Neuronal stem cell (in vitro differentiated cells): ENCODE results near the gene SCD.

Experiments
- DNase-seq: peaks from one replicate; pipeline ENCODE4 v3.0.0-alpha.2; 2013; ENCODE audit warnings: low spot score
- H2AFZ ChIP-seq: one replicate; pipeline ENCODE4 v1.6.1; 2013; ENCODE audit warnings: mild to moderate bottlenecking, low read length, inconsistent platforms
- H2AK5ac ChIP-seq: 2 replicates; pipeline ENCODE4 v1.6.1; 2013; ENCODE audit warnings: low read depth, mild to moderate bottlenecking, inconsistent platforms, low read length, moderate library complexity, mixed read lengths
- H2BK120ac ChIP-seq: 2 replicates; pipeline ENCODE4 v1.6.1; 2013; ENCODE audit warnings: low read depth, mild to moderate bottlenecking, inconsistent platforms, low read length, moderate library complexity, mixed read lengths
- H2BK12ac ChIP-seq: one replicate; pipeline ENCODE4 v1.6.1; 2013; ENCODE audit warnings: low read length, inconsistent platforms
- H2BK15ac ChIP-seq: 2 replicates; pipeline ENCODE4 v1.6.1; 2013; ENCODE audit warnings: mild to moderate bottlenecking, low read length, inconsistent platforms, mixed read lengths
- H2BK5ac ChIP-seq: one replicate; pipeline ENCODE4 v1.6.1; 2013; ENCODE audit warnings: inconsistent platforms, mild to moderate bottlenecking, low read length, moderate library complexity
- H3K14ac ChIP-seq: one replicate; pipeline ENCODE4 v1.6.1; 2013; ENCODE audit warnings: low read length, inconsistent platforms
- H3K18ac ChIP-seq: 2 replicates; pipeline ENCODE4 v1.6.1; 2013; ENCODE audit warnings: low read length, inconsistent platforms
- H3K23ac ChIP-seq: 2 replicates; pipeline ENCODE4 v1.6.1; 2013; ENCODE audit warnings: low read depth, mild to moderate bottlenecking, mixed read lengths, low read length, inconsistent platforms; ENCODE audit not compliant: poor library complexity
- H3K27ac ChIP-seq: replicated peaks from 3 replicates; pipeline ENCODE4 v1.5.1; 2013; ENCODE audit warnings: low read length, inconsistent platforms
- H3K27me3 ChIP-seq, 3 experiments: 2 replicates each; pipeline ENCODE4 v1.6.1; 2013; ENCODE audit warnings: low read length in 3 of 3, mild to moderate bottlenecking in 2 of 3, inconsistent platforms in 1 of 3, low read depth in 1 of 3, mixed read lengths in 1 of 3, moderate library complexity in 1 of 3; ENCODE audit not compliant: control insufficient read depth in 3 of 3, insufficient read depth in 3 of 3
- H3K36me3 ChIP-seq, 2 donors: replicated peaks in 1 of 2; 2 replicates each; pipeline ENCODE4 v1.6.1; 2013; ENCODE audit warnings: low read length in 2 of 2; ENCODE audit not compliant: control insufficient read depth in 2 of 2, insufficient read depth in 2 of 2
- H3K4ac ChIP-seq: 2 replicates; pipeline ENCODE4 v1.6.1; 2013; ENCODE audit warnings: inconsistent platforms, mild to moderate bottlenecking, low read length, moderate library complexity
- H3K4me1 ChIP-seq, 2 donors: 1 replicate in 1 of 2; 2 replicates in 1 of 2; pipeline ENCODE4 v1.6.1; 2013; ENCODE audit warnings: low read length in 2 of 2, low read depth in 1 of 2; ENCODE audit not compliant: control insufficient read depth in 2 of 2, insufficient read depth in 1 of 2
- H3K4me2 ChIP-seq: one replicate; pipeline ENCODE4 v1.6.1; 2013; ENCODE audit warnings: mild to moderate bottlenecking, low read length, inconsistent platforms; ENCODE audit not compliant: insufficient read depth, poor library complexity, severe bottlenecking
- H3K4me3 ChIP-seq, 2 donors: 2 replicates each; pipeline ENCODE4 v1.5.1; 2013; ENCODE audit warnings: low read length in 2 of 2, mild to moderate bottlenecking in 2 of 2, inconsistent platforms in 1 of 2, moderate library complexity in 1 of 2
- H3K79me1 ChIP-seq: one replicate; pipeline ENCODE4 v1.6.1; 2013; ENCODE audit warnings: low read depth, mild to moderate bottlenecking, inconsistent platforms, low read length, moderate library complexity
- H3K9ac ChIP-seq: one replicate; pipeline ENCODE4 v1.6.1; 2013; ENCODE audit warnings: mild to moderate bottlenecking, low read depth, low read length, inconsistent platforms; ENCODE audit not compliant: poor library complexity
- H3K9me3 ChIP-seq, 2 donors: replicated peaks in 1 of 2; 2 replicates each; pipeline versions ENCODE3 to v1.6.1; 2013; ENCODE audit warnings: low read length in 2 of 2, mild to moderate bottlenecking in 2 of 2, inconsistent platforms in 1 of 2, low read depth in 1 of 2, mixed read lengths in 1 of 2, moderate library complexity in 1 of 2; ENCODE audit not compliant: control insufficient read depth in 2 of 2, insufficient read depth in 1 of 2
- H4K8ac ChIP-seq: one replicate; pipeline ENCODE4 v1.6.1; 2013; ENCODE audit warnings: low read depth, mild to moderate bottlenecking, inconsistent platforms, low read length, moderate library complexity
- H4K91ac ChIP-seq: one replicate; pipeline ENCODE4 v1.6.1; 2013; ENCODE audit warnings: low read length, low read depth, mild to moderate bottlenecking, inconsistent platforms; ENCODE audit not compliant: poor library complexity
- WGBS, 2 donors: extraction: QIAGEN DNeasy Blood & Tissue Kit; methylation state at CpG; one replicate each; pipeline ENCODE4 v1.1.7; 2013; ENCODE audit warnings: missing lambda C conversion rate in 2 of 2, mixed read lengths in 1 of 2; ENCODE audit not compliant: insufficient read length in 2 of 2, insufficient replicate concordance in 1 of 2; ENCODE audit errors: extremely low coverage in 2 of 2; 5-methylcytosine and 5-hydroxymethylcytosine counted together

SCD gene

GRCh38 chr10:100348389-100348927 lies 1.4 kb downstream of the SCD start:
- DNase-seq: no peak
- Histone ChIP-seq H3K36me3 (peaks cover 51 to 57% of the 10 kb centered on the region in 2 donors), H3K4me1 (peaks cover 32 to 38% of the 10 kb centered on the region in 2 donors), H3K9me3 (peaks cover 0 to 33% of the 10 kb centered on the region in 2 donors), H2BK15ac (no peak overlapping the region), H2BK5ac (peak overlapping the region; percentile 79), H3K4ac (no peak overlapping the region), H3K27me3 (no peaks in the 10 kb centered on the region), H3K79me1 (peaks cover 6% of the 10 kb centered on the region), H2BK120ac (no peak overlapping the region), H4K8ac (no peak overlapping the region), H3K14ac (no peak overlapping the region), H3K4me2 (peak overlapping the region; percentile 74), H2AK5ac (no peak overlapping the region), H3K23ac (no peak overlapping the region), H3K4me3 (peak overlapping the region; percentile 96 to 97), H3K9ac (peak overlapping the region; percentile 82), H2AFZ (no peak overlapping the region), H4K91ac (no peak overlapping the region), H2BK12ac (no peak overlapping the region), H3K27ac (no peak overlapping the region), H3K18ac (no peak overlapping the region)
- no CpG with 5 or more reads among the region's 3 CpGs for WGBS, 2 donors

GRCh38 chr10:100349087-100349486 lies 2.1 kb downstream of the SCD start:
- Histone ChIP-seq H2AK5ac (no peak overlapping the region), H3K14ac (no peak overlapping the region), H3K18ac (peak overlapping the region; percentile 35), H3K4me3 (peak overlapping the region; percentile 96 to 97), H3K4me1 (peaks cover 34 to 38% of the 10 kb centered on the region in 2 donors), H2BK12ac (no peak overlapping the region), H3K27ac (no peak overlapping the region), H4K91ac (no peak overlapping the region), H3K9ac (peak overlapping the region; percentile 82), H2AFZ (no peak overlapping the region), H3K36me3 (peaks cover 57 to 64% of the 10 kb centered on the region in 2 donors), H3K23ac (peak overlapping the region; percentile 11), H2BK120ac (no peak overlapping the region), H4K8ac (no peak overlapping the region), H3K27me3 (no peaks in the 10 kb centered on the region), H3K4ac (no peak overlapping the region), H3K79me1 (peaks cover 9% of the 10 kb centered on the region), H3K4me2 (peak overlapping the region; percentile 74), H2BK5ac (peak overlapping the region; percentile 79), H3K9me3 (peaks cover 0 to 37% of the 10 kb centered on the region in 2 donors), H2BK15ac (no peak overlapping the region)
- DNase-seq: no peak
- WGBS, 2 donors: no CpG with 5 or more reads among the region's 5 CpGs

GRCh38 chr10:100349672-100350071 lies 2.6 kb downstream of the SCD start:
- WGBS, 2 donors: no CpG with 5 or more reads among the region's 3 CpGs
- no peak overlapping the region for H2BK120ac ChIP-seq
- no peak overlapping the region for H2BK15ac ChIP-seq
- no peak overlapping the region for H3K27ac ChIP-seq
- H3K4me2 ChIP-seq: peak overlapping the region; percentile 74
- H3K4me3 ChIP-seq: peak overlapping the region; percentile 96 to 97
- no peak overlapping the region for H2AK5ac ChIP-seq
- H3K79me1 ChIP-seq: peaks cover 9% of the 10 kb centered on the region
- H3K36me3 ChIP-seq: peaks cover 62 to 70% of the 10 kb centered on the region in 2 donors
- H4K91ac ChIP-seq: no peak overlapping the region
- no peak for DNase-seq
- peak overlapping the region; percentile 79 for H2BK5ac ChIP-seq
- peaks cover 34 to 38% of the 10 kb centered on the region in 2 donors for H3K4me1 ChIP-seq
- no peak overlapping the region for H3K23ac ChIP-seq
- H2BK12ac ChIP-seq: no peak overlapping the region
- no peak overlapping the region for H3K18ac ChIP-seq
- H4K8ac ChIP-seq: no peak overlapping the region
- peaks cover 0 to 37% of the 10 kb centered on the region in 2 donors for H3K9me3 ChIP-seq
- H3K4ac ChIP-seq: no peak overlapping the region
- peak overlapping the region; percentile 53 for H3K9ac ChIP-seq
- H3K27me3 ChIP-seq: no peaks in the 10 kb centered on the region
- no peak overlapping the region for H2AFZ ChIP-seq
- no peak overlapping the region for H3K14ac ChIP-seq

- no CpG with 5 or more reads among the region's 5 CpGs for WGBS, 2 donors
- Histone ChIP-seq H2BK120ac (no peak overlapping the region), H3K4ac (no peak overlapping the region), H3K27ac (no peak overlapping the region), H3K36me3 (peaks cover 75 to 83% of the 10 kb centered on the region in 2 donors), H3K27me3 (no peaks in the 10 kb centered on the region), H4K8ac (no peak overlapping the region), H2BK15ac (no peak overlapping the region), H3K9me3 (peaks cover 0 to 42% of the 10 kb centered on the region in 2 donors), H3K4me1 (peaks cover 30 to 33% of the 10 kb centered on the region in 2 donors), H3K18ac (no peak overlapping the region), H2AFZ (no peak overlapping the region), H3K4me2 (peak overlapping the region; percentile 74), H3K79me1 (peaks cover 9% of the 10 kb centered on the region), H3K9ac (no peak overlapping the region), H4K91ac (no peak overlapping the region), H3K4me3 (peak overlapping the region; percentile 63 to 96), H3K23ac (no peak overlapping the region), H2BK12ac (no peak overlapping the region), H2BK5ac (no peak overlapping the region), H2AK5ac (no peak overlapping the region), H3K14ac (no peak overlapping the region)
- no peak for DNase-seq
These were observed 4.0 kb downstream of the SCD start for GRCh38 chr10:100350914-100351485.
